Measurements from ENCODE around the gene PHF24. TPM values are rescaled to one million over a fixed set of nuclear protein-coding genes. Genes with fewer than 3 reads are reported as not detected.

The PHF24 gene
- total and polyA plus RNA-seq, 10 of the 15 experiments (the other 5 are each of a cell fraction or from before 2014, with no cell fraction given) = 0.02 to 0.04 TPM; not detected in 8

DNA sequence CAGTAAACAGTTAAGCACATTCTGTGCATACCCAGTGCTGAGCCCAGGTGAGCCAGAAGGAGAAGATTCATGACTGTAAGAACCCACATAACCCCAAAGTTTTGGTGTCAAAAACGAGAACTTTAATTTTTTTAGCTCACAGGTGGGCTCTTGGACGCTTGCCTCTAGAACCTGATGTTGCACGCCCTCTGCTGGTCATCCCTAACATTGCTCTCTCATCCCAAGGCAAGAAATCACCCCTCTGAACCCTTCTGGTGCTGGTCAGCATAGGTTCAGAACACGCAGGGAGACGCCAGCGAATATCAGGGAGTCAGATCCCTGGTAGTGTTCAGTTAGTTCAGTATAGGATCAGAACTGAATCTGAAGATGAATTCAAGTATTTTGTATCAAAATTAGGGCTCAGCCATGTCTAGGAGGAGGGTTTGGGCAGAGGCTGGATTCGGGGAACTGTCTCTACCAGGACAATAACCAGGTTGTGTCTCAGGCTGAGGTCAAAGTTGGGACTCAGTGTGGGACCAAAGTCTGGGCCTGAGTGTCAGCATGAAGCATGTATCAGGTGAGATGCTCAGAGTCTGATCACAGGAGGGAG is 27.3 kb downstream of the PHF24 start:
- intact Hi-C loops (cut with micrococcal nuclease; ENCODE audit: unreplicated experiment) = loop anchor here (1.0 to 5.0 kb wide), 4 partner anchors 67 to 112 kb away; partner anchors contain the start of genes PIGO and VCP

More for the DNA sequence above, 27.3 kb downstream of the PHF24 start:
- TF ChIP-seq, protein P1, sequence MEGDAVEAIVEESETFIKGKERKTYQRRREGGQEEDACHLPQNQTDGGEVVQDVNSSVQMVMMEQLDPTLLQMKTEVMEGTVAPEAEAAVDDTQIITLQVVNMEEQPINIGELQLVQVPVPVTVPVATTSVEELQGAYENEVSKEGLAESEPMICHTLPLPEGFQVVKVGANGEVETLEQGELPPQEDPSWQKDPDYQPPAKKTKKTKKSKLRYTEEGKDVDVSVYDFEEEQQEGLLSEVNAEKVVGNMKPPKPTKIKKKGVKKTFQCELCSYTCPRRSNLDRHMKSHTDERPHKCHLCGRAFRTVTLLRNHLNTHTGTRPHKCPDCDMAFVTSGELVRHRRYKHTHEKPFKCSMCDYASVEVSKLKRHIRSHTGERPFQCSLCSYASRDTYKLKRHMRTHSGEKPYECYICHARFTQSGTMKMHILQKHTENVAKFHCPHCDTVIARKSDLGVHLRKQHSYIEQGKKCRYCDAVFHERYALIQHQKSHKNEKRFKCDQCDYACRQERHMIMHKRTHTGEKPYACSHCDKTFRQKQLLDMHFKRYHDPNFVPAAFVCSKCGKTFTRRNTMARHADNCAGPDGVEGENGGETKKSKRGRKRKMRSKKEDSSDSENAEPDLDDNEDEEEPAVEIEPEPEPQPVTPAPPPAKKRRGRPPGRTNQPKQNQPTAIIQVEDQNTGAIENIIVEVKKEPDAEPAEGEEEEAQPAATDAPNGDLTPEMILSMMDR (IDR thresholded peaks at IDR 0.05 in 2 of 3, conservative IDR thresholded peaks at IDR 0.05 in 1 of 3; ENCODE audit: control insufficient read depth in 2 of 3, extremely low read depth in 1 of 3, insufficient read depth in 1 of 3, low read depth in 3 of 3, low read length in 3 of 3) = peak; percentile 74 to 91 (median 81)
- TF ChIP-seq RAD21 (IDR thresholded peaks at IDR 0.05; ENCODE audit: insufficient read depth, low read depth, low read length) (peak; percentile 78), SMC3 (IDR thresholded peaks at IDR 0.05; ENCODE audit: borderline replicate concordance, low read length) (peak; percentile 73), EGR1 (IDR thresholded peaks at IDR 0.05; ENCODE audit: borderline replicate concordance in 1 of 2, low read depth in 2 of 2, low read length in 2 of 2) (no peak), YY1 (IDR thresholded peaks at IDR 0.05; ENCODE audit: low read depth, low read length) (peak; percentile 42; the same call in 1 of the 2 replicates), DPF2 (IDR thresholded peaks at IDR 0.05) (no peak)
- CTCF ChIA-PET = interaction anchor here (0.6 to 3.5 kb wide), 33 partner anchors 9 to 1654 kb away, joined by 3 to 86 read pairs (median 4); partner anchors contain the start of genes PIGO and SIGMAR1
- in situ Hi-C loops (cut with MboI) = no loop called here
- Histone ChIP-seq H3K4me2 (ENCODE audit: control insufficient read depth, insufficient read depth) (no peak overlapping the region), H3K79me2 (ENCODE audit: control insufficient read depth, insufficient read depth, low read length) (no peaks in the 10 kb centered on the region), H3K9ac (ENCODE audit: control insufficient read depth, insufficient read depth, low read length) (no peak overlapping the region), H3K4me3 (no peak overlapping the region), H3K27me3 (replicated peaks in 1 of 2; ENCODE audit: control insufficient read depth in 2 of 2, insufficient read depth in 2 of 2, low read length in 1 of 2) (no peaks in the 10 kb centered on the region), H3K36me3 (ENCODE audit: control insufficient read depth in 2 of 2, insufficient read depth in 2 of 2, low read length in 1 of 2) (no peaks in the 10 kb centered on the region), H2AFZ (ENCODE audit: control insufficient read depth, low read depth, low read length) (no peak overlapping the region), H3K27ac (ENCODE audit: control insufficient read depth, insufficient read depth) (no peak overlapping the region), H3K4me1 (ENCODE audit: control insufficient read depth, insufficient read depth, low read length) (peaks cover 39% of the 10 kb centered on the region), H3K9me3 (replicated peaks; ENCODE audit: control insufficient read depth, insufficient read depth, low read length) (no peaks in the 10 kb centered on the region), H4K20me1 (ENCODE audit: control insufficient read depth, insufficient read depth) (no peaks in the 10 kb centered on the region)
- ATAC-seq = no peak
- POLR2A ChIA-PET = interaction anchor here (0.6 kb wide), 1 partner anchor 37 kb away, joined by 3 read pairs; no protein-coding TSS in a partner anchor
- SMC1A ChIA-PET (ENCODE audit: uncharacterized antibody, unreplicated experiment) = interaction anchor here (0.6 to 3.6 kb wide), 12 partner anchors 9 to 310 kb away, joined by 3 to 54 read pairs (median 6); partner anchors contain the start of gene PIGO
- RAD21 ChIA-PET (ENCODE audit: unreplicated experiment) = interaction anchor here (0.6 to 3.1 kb wide), 10 partner anchors 9 to 225 kb away, joined by 3 to 43 read pairs (median 4); partner anchors contain the start of gene VCP
- no TSS peak for BruUV-seq (replicated peaks)
- DNase-seq (ENCODE audit: low read depth, low spot score) = no peak
- peak; percentile 74 for FAIRE-seq
- 14% methylated on average over 7 of the region's 7 CpGs for WGBS (ENCODE audit: insufficient coverage, insufficient replicate concordance, low lambda C conversion rate, missing lambda C conversion rate)
